WTC11 (cell line): Measurements from ENCODE around the gene TMEM214. TPM values are rescaled to one million over a fixed set of nuclear protein-coding genes. Genes with fewer than 3 reads are reported as not detected.

Experiments
- ATAC-seq: fragments of 200-7000 bp; cut with Tn5 transposase; 2 replicates; pipeline ENCODE4 v1.10.0; 2021; ENCODE audit warnings: mild to moderate bottlenecking, moderate library complexity
- CTCF ChIA-PET: fragments of 300-600 bp; sonication (Branson Sonifier 250); formaldehyde crosslinking; loops from one replicate; lab custom pipeline; 2021; ENCODE audit warnings: antibody characterized with exemption; lab: Charles Lee
- POLR2A ChIA-PET: fragments of 350-600 bp; sonication (Branson Sonifier 250); formaldehyde crosslinking; loops from one replicate; lab custom pipeline; 2021; ENCODE audit warnings: antibody characterized with exemption; lab: Charles Lee
- DNase-seq: peaks from one replicate; pipeline ENCODE4 v3.0.0; 2021; ENCODE audit warnings: low spot score
- H3K27ac Mint-ChIP-seq: 2 replicates; pipeline ENCODE4 v1.8.0; 2021; ENCODE audit warnings: mixed read lengths
- H3K27me3 Mint-ChIP-seq: 2 replicates; pipeline ENCODE4 v1.8.0; 2021; ENCODE audit warnings: low read depth, mild to moderate bottlenecking, moderate library complexity, mixed read lengths
- H3K36me3 Mint-ChIP-seq: 2 replicates; pipeline ENCODE4 v1.8.0; 2021; ENCODE audit warnings: mixed read lengths
- H3K4me1 Mint-ChIP-seq: 2 replicates; pipeline ENCODE4 v1.8.0; 2022; ENCODE audit warnings: mixed read lengths
- H3K4me3 Mint-ChIP-seq: 2 replicates; pipeline ENCODE4 v1.8.0; 2021; ENCODE audit warnings: mild to moderate bottlenecking, moderate library complexity, mixed read lengths
- H3K9me3 Mint-ChIP-seq: 2 replicates; pipeline ENCODE4 v1.8.0; 2021; ENCODE audit warnings: mixed read lengths
- ARID4B ChIP-seq: sonication (generic); formaldehyde crosslinking; IDR thresholded peaks from 2 replicates; pipeline ENCODE4 v1.8.0; 2023; ENCODE audit warnings: missing genetic modification reagents, mild to moderate bottlenecking, borderline replicate concordance
- ATF2 ChIP-seq: sonication (generic); formaldehyde crosslinking; IDR thresholded peaks from 2 replicates; pipeline ENCODE4 v1.8.1; 2022; ENCODE audit warnings: low read depth, missing genetic modification reagents, borderline replicate concordance
- ATF3 ChIP-seq: sonication (generic); formaldehyde crosslinking; conservative IDR thresholded peaks from 2 replicates; pipeline ENCODE4 v1.8.1; 2022; ENCODE audit warnings: mild to moderate bottlenecking, missing genetic modification reagents
- EMX1 ChIP-seq: fragments of 250-450 bp; sonication (Bioruptor Pico); IDR thresholded peaks from 2 replicates; pipeline ENCODE4 v1.8.0; 2021; ENCODE audit warnings: mild to moderate bottlenecking
- FOXP1 ChIP-seq: sonication (generic); formaldehyde crosslinking; IDR thresholded peaks from 2 replicates; pipeline ENCODE4 v1.8.0; 2022; ENCODE audit warnings: missing genetic modification reagents, mild to moderate bottlenecking, moderate library complexity, borderline replicate concordance
- GTF2I ChIP-seq: fragments of 250-450 bp; sonication (Bioruptor Pico); conservative IDR thresholded peaks from 2 replicates; pipeline ENCODE4 v1.4.0; 2021; ENCODE audit warnings: mild to moderate bottlenecking
- IRF1 ChIP-seq: sonication (generic); formaldehyde crosslinking; IDR thresholded peaks from 2 replicates; pipeline ENCODE4 v1.8.0; 2023; ENCODE audit warnings: missing genetic modification reagents
- IRF2 ChIP-seq: sonication (generic); formaldehyde crosslinking; IDR thresholded peaks from 2 replicates; pipeline ENCODE4 v1.8.0; 2022; ENCODE audit warnings: low read depth, missing genetic modification reagents, borderline replicate concordance
- NR1H2 ChIP-seq: sonication (generic); formaldehyde crosslinking; IDR thresholded peaks from 2 replicates; pipeline ENCODE4 v1.9.0; 2021; ENCODE audit warnings: mild to moderate bottlenecking, moderate library complexity, missing genetic modification reagents
- NR2C2 ChIP-seq: sonication (generic); formaldehyde crosslinking; IDR thresholded peaks from 2 replicates; pipeline ENCODE4 v1.8.0; 2022; ENCODE audit warnings: mild to moderate bottlenecking, missing genetic modification reagents
- PRDM15 ChIP-seq: sonication (generic); formaldehyde crosslinking; IDR thresholded peaks from 2 replicates; pipeline ENCODE4 v1.8.0; 2022; ENCODE audit warnings: missing genetic modification reagents
- RELA ChIP-seq: sonication (generic); formaldehyde crosslinking; IDR thresholded peaks from 2 replicates; pipeline ENCODE4 v1.8.1; 2022; ENCODE audit warnings: missing genetic modification reagents, mild to moderate bottlenecking, borderline replicate concordance
- RORB ChIP-seq: fragments of 250-450 bp; sonication (Bioruptor Pico); IDR thresholded peaks from 2 replicates; pipeline ENCODE4 v1.9.0; 2021; ENCODE audit warnings: mild to moderate bottlenecking
- TP53 ChIP-seq: sonication (generic); formaldehyde crosslinking; IDR thresholded peaks from 2 replicates; pipeline ENCODE4 v1.8.1; 2023; ENCODE audit warnings: mild to moderate bottlenecking, missing genetic modification reagents
- USF1 ChIP-seq: sonication (generic); formaldehyde crosslinking; IDR thresholded peaks from 2 replicates; pipeline ENCODE4 v1.8.0; 2022; ENCODE audit warnings: mild to moderate bottlenecking, missing genetic modification reagents
- ZNF219 ChIP-seq: sonication (generic); formaldehyde crosslinking; IDR thresholded peaks from 2 replicates; pipeline ENCODE4 v1.8.0; 2023; ENCODE audit warnings: missing genetic modification reagents, mild to moderate bottlenecking, borderline replicate concordance
- ZNF263 ChIP-seq: sonication (generic); formaldehyde crosslinking; IDR thresholded peaks from 2 replicates; pipeline ENCODE4 v1.8.1; 2022; ENCODE audit warnings: low read depth, mild to moderate bottlenecking, moderate library complexity, missing genetic modification reagents
- ZNF423 ChIP-seq: fragments of 250-450 bp; sonication (Bioruptor Pico); IDR thresholded peaks from 2 replicates; pipeline ENCODE4 v2.1.2; 2022; ENCODE audit warnings: mild to moderate bottlenecking, moderate library complexity
- total RNA-seq: library from RNA; stranded (reverse); gene quantifications from 3 replicates; pipeline ENCODE4 v1.2.3, GENCODE V29; 2021
- TF ChIP-seq, protein P1 (sequence below): sonication (generic); formaldehyde crosslinking; IDR thresholded peaks from 2 replicates; pipeline ENCODE4 v1.8.0; 2022; ENCODE audit warnings: mild to moderate bottlenecking, missing genetic modification reagents
- TF ChIP-seq, protein P2 (sequence below): sonication (generic); formaldehyde crosslinking; IDR thresholded peaks from 2 replicates; pipeline ENCODE4 v1.8.1; 2022; ENCODE audit warnings: mild to moderate bottlenecking, missing genetic modification reagents, moderate library complexity, borderline replicate concordance

TMEM214 gene
- total RNA-seq, 1 experiment from 2014 or later = 57.1 TPM

GRCh38 chr2:27060323-27060722 is 27.6 kb downstream of the TMEM214 start:
- Mint-ChIP-seq H3K9me3 (no peaks in the 10 kb centered on the region), H3K36me3 (peaks cover 25% of the 10 kb centered on the region), H3K4me1 (no peaks in the 10 kb centered on the region), H3K4me3 (no peak overlapping the region), H3K27ac (peak overlapping the region; percentile 19; the same call in 1 of the 2 replicates)
- DNase-seq (no peak), ATAC-seq (no peak)
- CTCF ChIA-PET = no interaction called here
- TF ChIP-seq ZNF263 (no peak), GTF2I (no peak), RORB (CRISPR knock-in tag) (no peak), NR2C2 (no peak), RELA (CRISPR knock-in tag) (no peak), PRDM15 (CRISPR knock-in tag) (no peak), TP53 (CRISPR knock-in tag) (no peak), ARID4B (CRISPR knock-in tag) (no peak), EMX1 (no peak), IRF2 (no peak), FOXP1 (no peak), NR1H2 (CRISPR knock-in tag) (no peak), ZNF423 (CRISPR knock-in tag) (no peak)
- TF ChIP-seq, protein P1, sequence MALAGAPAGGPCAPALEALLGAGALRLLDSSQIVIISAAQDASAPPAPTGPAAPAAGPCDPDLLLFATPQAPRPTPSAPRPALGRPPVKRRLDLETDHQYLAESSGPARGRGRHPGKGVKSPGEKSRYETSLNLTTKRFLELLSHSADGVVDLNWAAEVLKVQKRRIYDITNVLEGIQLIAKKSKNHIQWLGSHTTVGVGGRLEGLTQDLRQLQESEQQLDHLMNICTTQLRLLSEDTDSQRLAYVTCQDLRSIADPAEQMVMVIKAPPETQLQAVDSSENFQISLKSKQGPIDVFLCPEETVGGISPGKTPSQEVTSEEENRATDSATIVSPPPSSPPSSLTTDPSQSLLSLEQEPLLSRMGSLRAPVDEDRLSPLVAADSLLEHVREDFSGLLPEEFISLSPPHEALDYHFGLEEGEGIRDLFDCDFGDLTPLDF (CRISPR knock-in tag) = no peak
- TF ChIP-seq, all 79 proteins: peak for 0
- no peaks in the 10 kb centered on the region for H3K27me3 Mint-ChIP-seq
- POLR2A ChIA-PET = interaction anchor here (0.7 to 1.6 kb wide), 2 partner anchors 9 to 11 kb away, joined by 3 to 4 read pairs; partner anchors contain the start of genes AGBL5 and OST4

DNA sequence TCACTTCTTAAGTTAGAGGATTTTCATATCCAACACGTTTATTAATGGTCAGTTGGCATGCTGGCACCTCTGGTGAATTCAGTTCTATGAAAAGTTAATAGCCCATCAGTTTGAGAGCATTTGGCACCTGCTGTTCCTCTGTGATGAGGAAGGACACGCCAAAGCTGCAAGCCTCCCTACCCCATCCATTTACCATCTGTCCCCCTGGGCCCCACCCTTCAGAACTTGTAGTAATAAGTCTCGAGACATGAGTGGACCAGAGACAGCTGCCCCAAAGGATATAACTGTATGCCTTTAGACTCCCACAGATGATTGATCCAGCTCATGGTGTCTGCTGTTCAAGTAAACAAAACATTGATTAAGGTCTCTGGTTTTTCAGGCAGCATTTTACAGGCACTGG is 32.4 kb downstream of the TMEM214 start:
- peaks cover 45% of the 10 kb centered on the region for H3K36me3 Mint-ChIP-seq
- H3K27me3 Mint-ChIP-seq = no peaks in the 10 kb centered on the region
- no peak overlapping the region for H3K4me3 Mint-ChIP-seq
- H3K9me3 Mint-ChIP-seq = no peaks in the 10 kb centered on the region
- ChIA-PET POLR2A (interaction anchor here (0.6 kb wide), 1 partner anchor 401 kb away, joined by 4 read pairs; no protein-coding TSS in a partner anchor), CTCF (interaction anchor here (0.7 kb wide), 1 partner anchor 14 kb away, joined by 5 read pairs; the partner anchor contains the start of gene EMILIN1)
- DNase-seq (no peak), ATAC-seq (no peak)
- H3K27ac Mint-ChIP-seq = no peak overlapping the region
- H3K4me1 Mint-ChIP-seq = no peaks in the 10 kb centered on the region
- TF ChIP-seq ATF2 (CRISPR knock-in tag) (no peak), ATF3 (CRISPR knock-in tag) (no peak), ZNF423 (CRISPR knock-in tag) (no peak), IRF1 (no peak), ZNF219 (CRISPR knock-in tag) (no peak), USF1 (no peak)
- TF ChIP-seq, protein P2, sequence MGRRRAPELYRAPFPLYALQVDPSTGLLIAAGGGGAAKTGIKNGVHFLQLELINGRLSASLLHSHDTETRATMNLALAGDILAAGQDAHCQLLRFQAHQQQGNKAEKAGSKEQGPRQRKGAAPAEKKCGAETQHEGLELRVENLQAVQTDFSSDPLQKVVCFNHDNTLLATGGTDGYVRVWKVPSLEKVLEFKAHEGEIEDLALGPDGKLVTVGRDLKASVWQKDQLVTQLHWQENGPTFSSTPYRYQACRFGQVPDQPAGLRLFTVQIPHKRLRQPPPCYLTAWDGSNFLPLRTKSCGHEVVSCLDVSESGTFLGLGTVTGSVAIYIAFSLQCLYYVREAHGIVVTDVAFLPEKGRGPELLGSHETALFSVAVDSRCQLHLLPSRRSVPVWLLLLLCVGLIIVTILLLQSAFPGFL (CRISPR knock-in tag) = no peak
